ENCODE data around the gene VPS35L.

VPS35L gene, protein sequence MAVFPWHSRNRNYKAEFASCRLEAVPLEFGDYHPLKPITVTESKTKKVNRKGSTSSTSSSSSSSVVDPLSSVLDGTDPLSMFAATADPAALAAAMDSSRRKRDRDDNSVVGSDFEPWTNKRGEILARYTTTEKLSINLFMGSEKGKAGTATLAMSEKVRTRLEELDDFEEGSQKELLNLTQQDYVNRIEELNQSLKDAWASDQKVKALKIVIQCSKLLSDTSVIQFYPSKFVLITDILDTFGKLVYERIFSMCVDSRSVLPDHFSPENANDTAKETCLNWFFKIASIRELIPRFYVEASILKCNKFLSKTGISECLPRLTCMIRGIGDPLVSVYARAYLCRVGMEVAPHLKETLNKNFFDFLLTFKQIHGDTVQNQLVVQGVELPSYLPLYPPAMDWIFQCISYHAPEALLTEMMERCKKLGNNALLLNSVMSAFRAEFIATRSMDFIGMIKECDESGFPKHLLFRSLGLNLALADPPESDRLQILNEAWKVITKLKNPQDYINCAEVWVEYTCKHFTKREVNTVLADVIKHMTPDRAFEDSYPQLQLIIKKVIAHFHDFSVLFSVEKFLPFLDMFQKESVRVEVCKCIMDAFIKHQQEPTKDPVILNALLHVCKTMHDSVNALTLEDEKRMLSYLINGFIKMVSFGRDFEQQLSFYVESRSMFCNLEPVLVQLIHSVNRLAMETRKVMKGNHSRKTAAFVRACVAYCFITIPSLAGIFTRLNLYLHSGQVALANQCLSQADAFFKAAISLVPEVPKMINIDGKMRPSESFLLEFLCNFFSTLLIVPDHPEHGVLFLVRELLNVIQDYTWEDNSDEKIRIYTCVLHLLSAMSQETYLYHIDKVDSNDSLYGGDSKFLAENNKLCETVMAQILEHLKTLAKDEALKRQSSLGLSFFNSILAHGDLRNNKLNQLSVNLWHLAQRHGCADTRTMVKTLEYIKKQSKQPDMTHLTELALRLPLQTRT

DNA sequence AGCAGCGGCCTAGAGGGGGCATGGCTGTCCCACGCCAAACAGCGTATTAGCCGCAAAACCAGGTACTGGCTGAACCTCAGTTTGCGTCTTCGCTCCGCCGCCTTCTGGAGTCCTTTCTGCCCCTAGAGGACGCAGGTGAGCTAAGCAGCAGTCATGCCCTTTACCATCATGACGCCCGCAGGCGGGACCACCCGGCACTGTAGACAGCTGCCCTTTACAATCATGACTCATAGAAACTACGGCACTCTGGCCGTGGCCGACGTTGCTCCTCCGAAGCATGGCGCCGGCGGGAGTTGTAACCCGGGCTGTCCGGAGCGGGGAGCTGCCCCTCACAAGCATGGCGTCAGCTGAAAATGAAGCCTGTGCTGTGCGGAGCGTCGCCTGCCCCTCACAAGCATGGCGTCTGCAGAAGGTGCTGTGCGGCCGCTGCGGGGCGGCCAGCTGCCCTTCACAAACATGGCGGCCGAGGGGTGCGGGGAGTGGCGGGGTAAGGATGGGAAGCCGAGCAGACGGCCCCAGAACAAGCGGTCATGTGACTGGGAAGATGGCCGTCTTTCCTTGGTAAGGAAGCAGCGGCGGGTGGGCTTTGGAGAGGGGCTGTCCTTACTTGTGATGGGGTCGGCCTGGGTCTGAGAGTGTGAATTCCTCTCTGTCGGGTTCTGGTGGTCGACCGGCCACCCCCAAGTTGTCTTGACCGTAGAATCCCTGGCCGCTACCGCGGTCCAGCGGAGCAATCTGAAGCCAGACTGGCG lies at the start of gene VPS35L:
Gene VPS35L (plus strand): TSS at position 518 of the 752 bp plus-strand sequence. CDS start 27 bp downstream, at position 545.
- peak; percentile 68 to 86 for DNase-seq

DNA sequence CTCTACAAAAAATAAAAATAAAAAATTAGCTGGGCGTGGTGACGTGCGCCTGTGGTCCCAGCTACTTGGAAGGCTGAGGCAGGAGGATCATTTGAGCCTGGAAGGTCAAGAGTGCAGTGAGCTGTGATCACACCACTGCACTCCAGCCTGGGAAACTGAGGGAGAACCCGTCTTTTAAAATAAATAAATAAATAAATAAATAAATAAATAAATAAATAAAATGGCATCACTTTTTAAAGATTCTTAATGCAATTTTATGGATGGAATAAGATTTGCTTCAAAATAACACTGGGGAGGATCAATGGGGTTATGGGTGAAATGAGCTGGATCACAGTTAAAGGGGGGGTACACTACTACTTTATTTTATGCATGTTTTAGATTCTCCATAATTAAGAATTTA lies 48.5 kb upstream of the VPS35L start:
- DNase-seq = no peak

DNA sequence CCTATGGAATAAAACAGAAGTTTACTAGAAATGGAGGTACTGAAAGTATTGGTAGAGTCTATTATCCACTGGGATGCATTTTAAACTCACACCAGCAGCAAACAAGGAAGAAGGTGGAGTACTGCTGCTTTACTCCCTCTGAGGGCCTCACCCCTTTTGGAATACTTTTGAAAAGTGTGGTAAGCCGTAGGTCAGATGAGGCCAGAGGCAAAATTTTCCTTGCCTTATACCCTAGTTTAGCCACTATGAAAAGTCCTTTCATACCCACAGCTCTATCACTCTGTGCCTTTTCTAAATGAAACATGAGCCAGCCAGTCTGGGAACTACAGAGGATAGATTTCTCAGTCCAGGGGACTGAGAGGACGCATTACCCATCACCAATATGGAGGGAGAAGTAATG lies 47.6 kb upstream of the VPS35L start:
- no peak for DNase-seq

DNA sequence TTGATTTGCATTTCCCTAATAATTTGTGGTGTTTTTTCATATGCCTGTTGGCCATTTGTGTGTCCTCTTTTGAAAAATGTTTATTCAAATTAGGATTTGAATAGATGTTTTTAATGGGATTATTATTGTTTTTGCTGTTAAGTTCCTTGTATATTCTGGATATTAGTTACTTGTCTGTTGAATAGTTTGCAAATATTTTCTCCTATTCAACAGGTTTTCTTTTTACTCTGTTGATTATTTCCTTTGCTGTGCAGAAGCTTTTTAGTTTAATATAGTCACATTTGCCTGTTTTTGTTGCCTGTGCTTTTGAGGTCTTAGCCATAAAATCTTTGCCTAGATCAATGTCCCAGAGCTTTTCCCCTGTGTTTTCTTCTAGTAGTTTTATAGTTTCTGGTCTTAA lies 43.2 kb upstream of the VPS35L start:
- DNase-seq = no peak

DNA sequence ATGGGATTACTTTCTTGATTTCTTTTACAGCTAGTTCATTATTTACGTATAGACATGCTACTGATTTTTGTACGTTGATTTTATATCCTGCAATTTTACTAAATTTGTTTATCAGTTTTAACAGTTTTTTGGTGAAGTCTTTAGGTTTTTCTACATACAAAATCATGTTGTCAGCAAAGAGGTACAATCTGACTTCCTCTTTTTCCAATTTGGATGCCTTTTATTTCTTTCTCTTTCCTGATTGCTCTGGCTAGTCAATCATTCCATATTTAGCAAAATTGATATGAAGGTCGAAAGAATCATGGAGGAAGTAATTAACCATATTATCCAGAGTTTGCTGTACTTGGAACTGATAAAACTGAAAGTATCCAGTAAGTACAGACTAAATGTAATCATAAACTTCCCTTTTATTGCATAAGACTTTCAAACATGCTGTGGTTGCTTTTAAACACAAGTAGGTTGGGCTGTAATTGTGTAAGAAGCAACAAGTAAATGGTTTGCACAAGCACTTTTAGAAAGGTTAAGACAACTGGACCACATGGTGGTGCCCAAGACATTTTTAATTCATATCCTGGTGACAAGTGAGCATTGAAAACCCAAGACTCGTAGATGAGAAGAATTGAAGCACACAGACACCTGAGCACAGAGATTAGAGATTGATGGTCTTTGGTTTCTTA lies 42.0 kb upstream of the VPS35L start:
- no peak for DNase-seq

DNA sequence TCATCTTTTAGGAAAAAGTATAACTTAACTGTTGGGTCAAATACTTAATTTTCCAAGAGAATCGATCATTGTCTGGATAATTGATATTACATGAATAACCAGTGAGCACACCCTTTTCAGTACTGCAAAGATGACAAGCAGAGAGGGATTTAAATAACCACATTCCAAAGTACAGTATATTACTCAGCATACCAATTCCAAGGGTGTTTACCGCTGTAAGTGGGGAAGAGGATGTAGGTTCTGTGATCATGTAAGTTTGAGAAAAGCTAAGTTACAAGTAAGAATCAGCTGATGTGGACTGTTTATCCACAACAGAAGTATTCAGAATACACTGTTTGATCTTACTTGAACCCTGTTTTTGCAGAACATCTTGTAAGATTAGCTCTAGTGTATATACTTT lies 39.7 kb upstream of the VPS35L start:
- DNase-seq = no peak

DNA sequence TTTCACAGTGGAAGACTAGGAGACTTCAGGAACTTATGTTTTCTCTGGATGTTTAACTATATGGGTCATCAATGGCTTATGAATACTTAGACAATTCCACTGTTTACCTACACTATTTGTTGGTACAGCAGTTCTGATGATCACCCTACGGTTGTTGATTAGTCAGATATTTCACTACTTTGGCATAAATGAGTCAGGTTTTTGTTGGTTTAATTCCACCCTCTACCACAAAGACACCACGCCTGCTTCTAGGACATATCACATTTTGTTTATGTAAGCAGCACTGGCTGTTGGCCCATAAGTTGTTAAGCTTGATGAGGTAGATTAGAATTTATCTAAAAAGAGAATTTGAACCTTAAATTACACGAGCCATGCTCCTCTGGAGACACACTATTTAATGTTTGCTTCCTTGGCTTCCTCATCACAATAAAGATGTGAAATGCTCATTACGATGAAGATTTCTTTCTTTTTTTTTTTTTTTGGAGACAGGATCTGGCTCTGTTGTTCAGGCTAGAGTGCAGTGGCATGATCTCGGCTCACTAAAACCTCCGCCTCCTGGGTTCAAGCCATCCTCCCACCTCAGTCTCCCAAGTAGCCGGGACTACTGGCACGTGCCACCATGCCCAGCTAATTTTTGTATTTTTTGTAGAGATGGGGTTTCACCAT lies 37.9 kb upstream of the VPS35L start:
- no peak for DNase-seq

DNA sequence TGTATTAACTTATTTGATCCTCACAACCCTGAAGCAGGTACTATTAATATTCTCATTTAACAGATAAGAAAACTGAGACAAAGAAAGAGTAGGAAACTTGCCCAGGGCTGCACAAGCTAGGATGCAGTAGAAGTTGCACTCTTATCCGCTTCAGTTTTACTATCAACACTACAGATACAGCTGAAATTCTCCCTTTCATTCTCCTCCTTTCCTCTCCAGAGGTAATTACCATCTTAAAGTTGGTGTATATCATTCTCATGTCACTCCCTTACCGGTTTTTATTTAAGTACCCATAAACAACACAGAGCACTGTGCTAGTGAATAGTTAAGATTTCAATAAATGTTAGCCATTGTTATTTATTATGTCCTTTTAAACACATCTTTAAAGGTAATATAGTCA lies 37.1 kb upstream of the VPS35L start:
- no peak for DNase-seq

DNA sequence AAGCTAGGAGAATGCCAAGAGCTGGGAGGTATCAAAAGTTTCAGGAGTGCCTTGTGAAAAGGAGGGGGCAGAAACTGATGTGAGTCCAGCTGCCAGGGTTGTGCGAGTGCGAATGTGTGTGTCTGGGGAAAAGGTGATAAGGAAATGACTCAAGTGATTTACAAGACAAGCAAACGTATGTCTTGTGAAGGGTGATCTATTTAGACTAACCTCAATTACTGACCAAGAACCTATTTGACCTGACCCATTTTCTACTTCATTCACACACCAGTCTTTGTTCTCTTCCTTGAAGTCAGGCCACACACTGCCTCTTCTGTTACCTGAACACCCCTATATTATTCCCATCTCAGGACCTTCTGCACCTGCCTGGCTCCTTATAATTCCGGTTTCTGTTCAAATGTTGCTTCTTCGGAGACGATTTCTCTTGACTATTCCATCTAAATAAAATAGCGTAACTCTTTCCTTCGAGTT lies 34.6 kb upstream of the VPS35L start:
- no peak for DNase-seq

DNA sequence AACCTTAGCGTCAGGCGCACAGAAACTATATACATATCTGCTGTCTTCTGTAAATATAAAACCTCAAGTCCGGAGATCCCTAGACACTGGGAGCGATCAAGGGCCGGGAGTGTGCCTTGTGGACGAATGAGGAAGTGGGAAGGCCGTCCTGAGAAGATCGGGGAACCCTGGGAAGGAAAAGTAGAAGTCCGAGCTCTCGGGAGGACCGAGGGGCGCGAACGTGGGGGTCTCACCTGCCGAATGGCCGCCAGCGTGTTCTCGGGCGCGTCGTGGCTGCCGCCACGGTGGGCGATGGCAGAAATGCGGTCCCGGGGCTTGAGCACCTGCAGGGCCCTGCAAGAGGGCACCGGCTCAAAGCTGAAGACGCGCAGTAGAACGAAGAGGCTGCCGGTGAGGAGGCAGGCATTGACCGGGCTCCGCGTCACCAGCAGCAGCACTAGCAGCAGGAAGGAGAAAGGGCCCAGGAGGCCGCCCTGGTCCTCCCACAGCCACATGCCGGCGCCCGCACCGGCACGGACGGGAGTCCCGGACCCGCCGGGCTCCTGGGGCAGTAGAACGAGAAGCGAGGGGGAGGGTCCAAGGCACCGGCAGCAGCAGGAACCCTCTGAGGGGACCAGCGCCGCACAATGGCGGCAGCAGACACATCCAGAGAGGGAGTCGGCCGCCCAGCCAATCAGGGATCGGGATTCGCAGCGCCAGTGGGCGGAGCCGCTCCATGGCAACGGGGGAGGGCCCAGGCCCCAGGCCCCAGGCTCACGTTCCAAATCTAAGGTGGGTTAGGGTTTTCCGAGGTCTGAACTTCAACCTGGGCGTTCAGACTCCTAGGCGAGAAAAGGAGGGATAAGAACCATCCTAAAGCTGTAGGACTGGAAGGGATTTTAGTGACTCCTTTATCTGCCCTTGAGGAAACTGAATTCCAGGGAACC lies 33.8 kb upstream of the VPS35L start, which contains the start of gene GDE1:
Gene GDE1 (minus strand): TSS at position 628 of the 926 bp plus-strand sequence. CDS start 134 bp downstream, at position 494.
- peak; percentile 54 to 88 for DNase-seq

DNA sequence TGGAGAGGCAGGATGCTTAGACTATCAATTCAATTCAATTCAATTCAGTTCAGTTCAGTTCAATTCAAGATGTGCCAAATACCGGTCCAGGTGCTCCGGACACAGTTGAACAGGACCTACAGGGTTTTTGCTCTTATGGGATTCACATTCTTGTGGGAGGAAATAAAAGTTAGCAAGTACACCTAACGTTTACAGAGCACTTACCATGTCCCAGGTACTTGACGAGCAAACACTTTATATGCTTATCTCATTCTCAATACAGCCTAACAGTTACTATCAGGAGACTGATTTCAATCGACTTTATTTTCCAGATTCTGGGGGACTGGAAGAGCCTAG lies 33.1 kb upstream of the VPS35L start:
- no peak for DNase-seq

DNA sequence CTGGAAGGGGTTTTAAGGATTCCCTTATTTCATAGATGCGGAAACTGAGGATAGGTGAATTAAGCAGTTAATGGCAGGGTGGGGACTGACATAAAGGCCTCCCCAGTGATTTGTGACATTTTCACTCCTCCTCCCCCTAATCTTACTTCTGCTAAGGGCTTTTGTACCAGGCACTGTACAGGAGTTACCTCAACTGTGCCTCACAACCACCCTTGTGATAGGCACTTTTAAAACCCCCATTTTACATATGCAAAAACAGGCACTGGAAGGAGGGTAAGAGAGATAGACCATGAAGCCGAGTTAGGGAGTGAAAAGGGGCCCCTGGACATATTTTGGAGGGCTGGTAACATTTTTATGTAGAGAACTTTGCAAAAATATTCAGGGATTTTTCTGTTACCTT lies 32.7 kb upstream of the VPS35L start:
- no peak for DNase-seq

DNA sequence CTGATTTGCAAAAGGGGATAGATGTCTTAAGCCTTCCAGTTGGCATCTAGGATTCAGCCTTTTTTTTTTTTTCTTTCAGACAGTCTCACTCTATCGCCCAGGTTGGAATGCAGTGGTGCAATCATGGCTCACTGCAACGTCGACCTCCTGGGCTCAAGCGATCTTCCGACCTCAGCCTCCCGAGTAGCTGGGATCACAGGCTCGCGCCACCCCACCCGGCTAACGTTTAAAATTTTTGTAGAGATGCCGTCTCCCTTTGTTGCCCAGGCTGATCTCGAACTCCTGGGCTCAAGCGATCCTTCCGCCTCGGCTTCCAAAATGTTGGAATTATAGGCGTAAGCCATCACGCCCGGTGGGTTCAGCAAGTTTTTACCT lies 32.3 kb upstream of the VPS35L start:
- no peak for DNase-seq

DNA sequence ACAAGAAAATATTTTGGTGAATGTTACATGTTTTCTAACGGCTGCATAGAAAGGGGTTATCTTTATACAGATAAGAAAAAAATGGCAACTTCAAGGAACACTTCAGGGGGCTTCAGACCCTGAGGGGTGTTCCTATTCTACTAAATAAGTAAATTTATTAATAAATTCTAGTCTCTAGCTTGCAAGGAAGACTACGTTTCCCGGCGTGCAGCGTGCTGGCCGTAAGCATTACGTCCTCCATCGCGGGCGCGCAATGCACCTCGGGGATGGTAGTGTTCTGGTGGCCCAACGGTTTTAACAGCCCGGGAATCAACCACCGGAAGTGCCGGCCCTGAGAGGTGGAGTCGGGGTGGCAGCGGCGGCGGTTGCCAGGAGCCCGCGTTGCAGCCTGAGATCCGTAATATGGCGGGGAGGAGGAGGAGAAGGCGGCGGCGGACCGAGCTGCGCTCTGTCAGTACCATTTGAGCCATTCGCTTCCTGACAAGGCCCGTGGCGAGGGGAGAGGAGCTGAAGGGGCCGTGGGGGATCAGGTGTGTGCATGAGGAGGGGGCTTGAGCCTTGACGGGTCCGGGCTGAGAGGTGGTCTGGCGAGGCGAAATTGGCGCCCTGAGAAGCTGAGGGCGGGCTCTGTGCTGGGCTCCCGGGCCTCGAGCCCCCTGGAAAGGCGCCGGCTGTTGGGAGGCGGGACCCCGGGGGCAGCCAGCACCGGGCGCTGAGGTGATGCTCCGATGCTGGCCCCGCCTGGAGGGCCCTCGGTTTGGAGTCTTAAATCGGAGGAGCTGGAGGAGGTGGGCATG lies 31.7 kb upstream of the VPS35L start, which contains the start of gene CCP110:
Gene CCP110 (plus strand): TSS at position 384 of the 797 bp plus-strand sequence. CDS start 3,940 bp downstream, outside the sequence.
- peak; percentile 89 to 95 for DNase-seq

DNA sequence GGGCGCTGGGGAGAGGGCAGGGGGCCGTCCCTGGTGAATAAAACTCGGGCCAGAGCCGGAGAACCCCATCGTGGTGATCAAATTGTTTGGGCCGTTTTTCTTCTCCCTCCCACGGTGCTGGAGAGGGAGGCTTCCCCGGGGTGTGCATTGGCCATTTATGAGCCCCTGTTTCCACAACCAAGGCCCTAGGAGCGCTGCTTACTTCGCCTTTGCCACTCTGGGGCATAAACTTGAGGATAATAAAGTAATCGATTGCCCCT lies 31.2 kb upstream of the VPS35L start:
- no peak for DNase-seq

DNA sequence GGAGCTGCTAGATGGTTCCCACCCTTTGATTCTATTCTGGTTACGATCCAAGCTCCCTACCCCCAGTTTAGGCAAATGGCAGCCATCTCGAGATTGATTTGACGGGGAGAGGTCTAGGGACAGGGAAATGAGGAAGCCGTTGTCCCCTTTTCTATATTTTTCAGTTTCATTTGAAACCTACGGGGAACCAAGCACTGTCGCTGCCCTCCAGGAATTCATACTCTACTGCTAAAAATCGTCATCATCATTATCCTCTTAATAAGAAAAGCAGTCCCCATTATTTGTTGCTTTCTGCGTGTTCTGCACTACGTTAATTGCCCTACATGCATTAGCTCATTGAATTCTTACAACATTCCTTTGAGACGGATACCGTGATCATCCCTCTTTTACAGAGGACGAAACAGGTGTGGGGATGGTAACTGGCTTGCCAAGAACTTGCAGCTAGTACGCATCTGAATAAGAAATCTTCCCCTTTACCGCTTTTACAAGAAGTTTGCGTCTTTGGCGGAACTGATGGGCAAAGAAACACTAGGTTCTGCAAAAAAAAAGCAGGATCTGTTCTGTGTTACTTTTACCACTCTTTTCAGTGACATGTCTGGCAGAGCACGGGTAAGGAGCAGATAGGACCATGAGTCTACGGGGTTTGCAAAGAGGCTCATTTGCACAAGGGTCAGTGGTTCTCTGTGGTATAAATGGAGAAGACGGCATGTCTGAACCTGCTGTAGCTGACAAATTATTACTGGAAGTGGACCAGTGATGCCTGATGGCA lies 30.7 kb upstream of the VPS35L start:
- DNase-seq = no peak

DNA sequence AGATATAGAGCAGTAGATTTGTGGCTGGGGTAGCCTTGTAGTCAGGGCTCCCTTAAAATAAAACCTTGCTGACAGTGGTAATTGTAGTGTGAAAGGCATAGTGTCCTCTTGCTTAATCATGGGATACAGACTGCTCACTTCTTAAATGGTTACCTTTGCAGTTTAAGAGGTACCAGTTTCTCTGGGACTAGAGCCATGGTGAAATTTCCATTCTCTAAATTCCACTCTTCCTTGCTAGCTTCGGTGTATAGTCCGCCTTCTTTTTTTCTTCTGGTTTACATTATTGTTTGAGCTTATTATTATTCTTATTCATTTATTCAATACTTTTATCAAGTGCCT lies 30.1 kb upstream of the VPS35L start:
- DNase-seq = no peak

DNA sequence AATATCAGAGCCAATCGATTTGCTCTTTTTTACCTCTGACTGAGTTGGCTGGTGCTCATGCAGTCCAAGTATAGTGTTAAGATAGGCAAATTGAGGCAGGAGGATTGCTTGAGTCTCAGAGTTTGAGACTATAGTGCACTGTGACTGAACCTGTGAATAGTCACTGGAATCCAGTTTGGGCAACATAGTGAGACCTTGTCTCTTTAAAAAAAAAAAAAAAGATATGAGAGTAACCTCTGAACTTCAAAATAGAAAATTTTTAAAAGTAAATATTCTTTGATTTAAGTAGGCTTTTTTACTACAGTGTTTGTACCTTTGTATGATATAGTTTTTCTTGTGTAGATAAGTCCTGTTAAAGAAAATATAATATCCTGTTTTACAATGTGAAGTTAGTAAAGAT lies 28.3 kb upstream of the VPS35L start:
- no peak for DNase-seq

DNA sequence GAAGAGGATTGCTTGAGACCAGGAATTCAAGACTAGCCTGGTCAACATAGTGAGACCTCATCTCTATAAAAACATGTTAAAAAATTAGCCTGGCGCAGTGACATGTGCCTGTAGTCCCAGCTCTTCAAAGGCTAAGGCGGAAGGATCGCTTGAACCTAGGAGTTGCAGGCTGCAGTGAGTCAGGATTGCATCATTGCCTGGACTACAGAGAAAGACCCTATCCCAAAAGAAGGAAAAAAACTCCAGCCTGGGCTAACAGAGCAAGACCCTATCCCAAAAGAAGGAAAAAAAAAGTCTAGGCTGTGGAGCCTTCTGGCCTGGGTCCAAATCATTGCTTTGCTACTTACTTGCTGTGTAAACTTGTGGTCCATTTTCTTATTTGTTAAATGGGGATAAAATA lies 26.8 kb upstream of the VPS35L start:
- DNase-seq = no peak

Data from cerebellar nuclear complex (tissue), 1 donor.